GM19035 (cell line): ENCODE results near the gene MLPH.

Experiments used
- ATAC-seq: cut with Tn5 transposase; IDR thresholded peaks from one replicate; pipeline ENCODE4 v1.9.1; 2021; ENCODE audit not compliant: unreplicated experiment

Gene MLPH

DNA sequence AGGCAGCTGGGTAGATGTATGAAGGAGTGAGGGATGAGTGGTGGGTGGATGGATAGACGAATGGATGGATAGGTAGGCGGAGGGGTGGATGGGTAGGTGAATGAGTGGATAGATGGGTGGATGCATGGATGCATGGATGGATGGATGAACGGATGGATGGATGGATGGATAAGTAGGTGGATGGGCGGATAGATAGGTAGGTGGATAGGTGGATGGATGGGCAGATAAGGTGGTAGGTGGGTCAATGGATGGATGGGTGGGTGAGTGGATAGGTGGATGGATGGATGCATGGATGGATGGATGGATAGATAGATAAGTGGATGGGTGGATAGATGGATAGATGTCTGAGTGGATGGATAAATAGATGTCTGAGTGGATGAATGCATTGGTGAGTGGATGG, 30.1 kb downstream of the MLPH start:
- ATAC-seq = no peak

DNA sequence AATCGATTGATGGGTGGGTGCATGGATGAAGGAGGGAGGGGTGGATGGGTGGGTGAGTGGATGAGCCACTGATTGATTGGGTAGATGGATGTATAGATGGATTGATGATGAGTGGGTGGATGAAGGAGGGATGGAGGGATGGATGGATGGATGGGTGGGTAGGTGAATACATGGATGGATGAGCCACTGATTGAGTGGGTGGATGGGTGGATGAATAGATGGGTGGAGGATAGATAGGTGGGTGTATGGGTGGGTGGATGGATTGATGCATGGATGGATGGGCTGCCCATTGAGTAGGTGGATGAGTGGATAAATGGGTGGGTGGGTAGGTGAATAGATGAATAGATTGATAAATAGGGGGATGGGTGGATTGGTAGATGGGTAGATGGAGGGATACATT, 30.9 kb downstream of the MLPH start:
- ATAC-seq = no peak

DNA sequence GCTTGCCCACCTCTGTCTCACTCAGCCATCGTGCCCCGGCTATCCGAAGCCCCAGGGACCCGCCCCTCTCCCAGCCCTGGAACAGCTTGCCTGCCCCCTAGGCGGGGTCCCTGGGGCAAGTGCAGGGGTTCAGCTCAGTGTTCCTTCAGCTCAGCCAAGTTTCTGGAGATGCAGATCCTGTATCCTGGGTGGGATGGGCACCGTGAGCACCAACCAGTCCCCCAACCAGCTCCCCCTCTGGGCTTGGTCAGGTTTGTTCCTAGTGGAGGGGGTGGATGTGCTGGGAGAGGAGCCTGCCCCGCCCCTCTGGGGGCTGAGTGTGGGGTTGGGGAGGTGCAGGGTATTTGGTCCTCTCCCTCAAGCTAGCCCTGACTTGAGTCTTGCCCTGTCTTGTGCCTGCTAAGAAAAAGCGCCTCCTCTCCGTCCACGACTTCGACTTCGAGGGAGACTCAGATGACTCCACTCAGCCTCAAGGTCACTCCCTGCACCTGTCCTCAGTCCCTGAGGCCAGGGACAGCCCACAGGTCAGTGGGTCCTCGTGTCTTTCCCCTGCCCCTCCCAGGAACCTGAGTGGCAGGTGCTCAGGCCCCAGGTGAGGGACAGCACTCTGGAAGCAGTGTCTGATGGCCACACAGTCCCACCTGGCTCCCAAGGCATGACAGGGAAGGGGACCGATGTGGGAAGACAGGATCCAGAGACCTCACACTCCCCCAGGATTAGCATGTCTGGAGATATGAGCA, 32.6 kb downstream of the MLPH start:
- no peak for ATAC-seq

DNA sequence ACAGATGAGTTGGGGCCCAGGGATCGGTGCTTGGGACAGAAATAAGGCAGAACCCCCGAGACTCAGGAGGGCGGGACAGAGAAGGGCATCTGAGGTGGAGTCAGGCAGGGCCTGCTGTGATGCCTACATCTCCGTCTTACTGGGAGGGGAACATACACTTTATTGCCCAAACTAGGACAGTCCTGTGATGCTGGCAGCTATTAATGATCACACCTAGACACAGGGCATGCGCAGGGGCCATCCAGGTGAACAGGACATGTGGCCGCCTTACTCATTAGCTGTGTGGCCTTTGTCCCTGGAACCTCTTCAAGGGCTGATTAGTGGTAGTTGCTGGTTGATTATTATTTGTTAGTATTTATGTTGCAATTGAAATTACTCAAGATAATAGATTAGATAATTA, 33.2 kb downstream of the MLPH start:
- no peak for ATAC-seq

DNA sequence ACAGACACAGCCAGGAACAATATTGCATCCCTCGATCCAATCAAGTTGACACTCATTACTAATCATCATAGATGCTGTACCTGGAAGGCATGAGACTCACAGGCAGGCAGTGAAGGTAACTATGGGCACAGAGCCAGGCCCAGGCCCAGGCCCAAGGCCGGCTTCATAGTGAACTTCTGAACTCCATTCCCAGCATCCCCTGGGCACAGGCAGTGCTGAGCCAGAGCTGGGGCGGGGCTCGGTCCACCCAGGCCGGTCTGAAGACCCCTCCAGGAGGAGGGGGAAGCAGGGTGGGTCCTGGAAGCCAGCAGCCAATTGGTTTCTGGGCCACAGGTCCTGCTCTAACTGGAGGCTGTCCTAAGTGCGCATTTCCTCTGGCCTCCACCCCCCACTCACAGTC, 37.6 kb downstream of the MLPH start:
- ATAC-seq = no peak

GRCh38 chr2:237525559-237526157, 38.6 kb downstream of the MLPH start:
- no peak for ATAC-seq

DNA sequence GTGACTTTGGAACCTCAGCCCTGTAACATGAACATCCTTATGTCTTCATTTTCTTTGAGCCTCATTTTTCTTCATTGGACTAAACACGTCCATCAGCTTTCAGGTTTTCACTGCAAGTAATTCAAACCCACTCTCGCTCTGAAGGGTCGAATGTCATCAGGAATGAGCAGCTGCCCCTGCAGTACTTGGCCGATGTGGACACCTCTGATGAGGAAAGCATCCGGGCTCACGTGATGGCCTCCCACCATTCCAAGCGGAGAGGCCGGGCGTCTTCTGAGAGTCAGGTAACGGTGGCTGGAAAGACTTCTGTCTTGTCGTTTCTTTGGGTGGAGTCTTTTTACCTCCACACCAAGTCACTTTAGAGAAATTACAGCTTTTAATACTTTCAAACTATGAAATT, 40.2 kb downstream of the MLPH start:
- ATAC-seq = no peak

- no peak for ATAC-seq
Observed at GRCh38 chr2:237527766-237528165, 40.7 kb downstream of the MLPH start.

- peak; percentile 67 for ATAC-seq
Observed at GRCh38 chr2:237529452-237530402, 42.7 kb downstream of the MLPH start.

DNA sequence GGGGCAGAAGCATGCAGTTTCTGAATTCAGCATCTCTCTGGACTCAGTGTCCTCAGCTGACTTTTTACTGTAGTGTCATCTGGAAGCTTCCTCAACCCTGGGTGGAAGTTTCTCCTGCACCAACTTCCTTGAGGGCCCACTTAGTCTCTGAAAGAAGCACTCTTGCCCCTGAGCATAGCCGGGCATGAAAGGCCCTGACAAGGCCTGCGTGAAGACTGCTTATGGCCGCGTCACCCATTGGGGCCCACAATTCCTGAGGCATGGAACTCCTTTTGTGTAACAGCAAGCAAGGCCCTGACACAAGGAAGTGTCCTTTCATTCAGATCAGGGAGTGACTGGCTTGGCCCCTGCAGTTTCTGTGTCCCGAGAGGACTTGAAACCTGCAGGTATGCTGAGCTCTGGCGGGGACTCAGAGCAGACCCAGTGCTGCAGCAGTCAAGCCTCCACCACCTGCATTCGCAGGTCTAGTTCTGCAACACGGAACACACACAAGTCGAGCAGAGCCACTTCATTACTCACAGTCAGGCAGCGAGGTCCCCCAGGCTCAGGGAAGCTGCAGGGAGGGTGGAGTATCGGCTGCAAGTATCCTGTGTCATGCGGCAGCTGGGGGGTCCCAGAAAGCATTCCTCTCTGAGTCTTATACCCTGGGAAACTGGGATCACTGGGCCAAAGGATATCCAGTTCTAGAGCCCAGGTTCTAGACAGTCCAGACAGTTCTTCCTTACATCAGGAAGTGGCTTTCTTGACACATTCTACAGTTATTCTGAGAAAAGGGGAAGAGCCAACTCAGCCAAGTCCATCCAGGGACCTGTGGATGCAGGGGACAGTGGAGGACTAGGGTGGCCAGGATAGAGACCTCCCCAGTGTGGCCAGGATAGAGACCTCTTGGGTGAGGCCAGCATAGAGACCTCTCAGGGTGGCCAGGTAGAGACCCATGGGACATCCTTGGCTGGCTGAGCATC, 43.7 kb downstream of the MLPH start:
- ATAC-seq = peak; percentile 45

- no peak for ATAC-seq
Observed at GRCh38 chr2:237532160-237532559, 45.1 kb downstream of the MLPH start.

GRCh38 chr2:237533668-237534161, 46.7 kb downstream of the MLPH start:
- no peak for ATAC-seq

- ATAC-seq = no peak
Observed at GRCh38 chr2:237534380-237534779, 47.3 kb downstream of the MLPH start.

DNA sequence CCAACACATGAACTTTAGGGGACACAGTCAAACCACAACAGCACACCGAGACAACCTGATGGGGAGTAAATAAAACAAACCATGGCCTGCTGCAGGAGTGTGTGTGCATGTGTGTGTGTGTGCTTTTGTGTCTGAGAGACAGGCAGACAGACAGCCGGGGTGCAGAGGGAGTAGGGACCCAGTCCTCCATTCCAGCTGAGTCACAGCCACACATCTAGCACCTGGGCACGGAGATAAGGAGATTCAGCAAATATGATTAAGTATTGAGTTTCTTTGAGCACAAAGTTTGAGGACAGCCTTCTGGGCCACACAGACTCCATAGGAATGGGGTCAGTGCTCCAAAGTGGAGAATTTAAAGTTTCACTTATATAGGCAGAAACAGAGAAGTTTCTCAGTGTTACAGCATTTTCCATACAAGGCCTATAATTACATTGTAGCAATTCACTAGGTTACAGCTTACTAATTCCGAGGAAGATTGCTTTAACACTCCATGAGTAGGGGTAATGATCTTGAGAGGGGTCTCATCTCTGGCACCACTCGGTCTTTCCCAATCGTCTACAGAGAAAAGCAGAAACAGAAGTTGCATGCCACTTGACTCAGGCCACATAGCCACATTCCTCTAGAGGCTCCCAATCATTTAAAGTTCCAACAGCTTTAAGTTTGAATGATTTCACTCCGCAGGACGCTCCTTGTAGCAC, 48.5 kb downstream of the MLPH start:
- no peak for ATAC-seq

DNA sequence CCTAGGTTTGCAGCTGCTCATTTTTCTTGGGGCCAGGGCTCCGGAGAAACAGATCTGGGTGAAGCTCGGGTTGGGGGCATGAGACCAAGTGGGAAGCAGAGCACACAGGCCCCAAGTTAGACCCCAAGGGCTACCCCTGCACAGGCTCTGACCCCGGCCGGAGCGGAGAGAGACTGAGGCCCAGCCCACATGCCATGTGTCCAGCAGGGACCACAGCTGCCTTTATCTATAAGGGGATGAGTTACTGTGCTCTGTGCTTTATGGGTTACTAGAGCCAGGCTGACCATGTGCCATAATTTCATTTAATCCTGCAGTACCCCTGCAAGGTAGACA, 49.0 kb downstream of the MLPH start:
- no peak for ATAC-seq

DNA sequence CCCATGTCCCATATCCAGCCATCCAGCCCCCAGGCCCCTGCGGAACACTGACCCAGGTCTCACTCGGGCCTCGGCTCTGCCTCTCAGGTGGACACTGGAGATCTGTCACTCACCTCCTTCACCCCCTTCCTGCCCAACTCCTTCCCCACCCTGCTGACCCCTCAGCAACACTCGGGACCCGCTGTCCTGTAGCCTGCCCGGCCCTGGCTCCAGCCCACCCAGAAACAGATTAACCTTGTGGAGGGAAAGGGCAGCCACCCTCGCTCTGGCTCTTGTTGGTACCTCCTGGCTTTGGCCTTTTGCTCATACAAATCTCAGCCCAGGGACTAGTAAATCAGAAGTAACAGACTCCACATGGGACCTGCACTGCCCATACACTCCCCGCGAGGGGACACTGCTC, 49.6 kb downstream of the MLPH start:
- no peak for ATAC-seq

DNA sequence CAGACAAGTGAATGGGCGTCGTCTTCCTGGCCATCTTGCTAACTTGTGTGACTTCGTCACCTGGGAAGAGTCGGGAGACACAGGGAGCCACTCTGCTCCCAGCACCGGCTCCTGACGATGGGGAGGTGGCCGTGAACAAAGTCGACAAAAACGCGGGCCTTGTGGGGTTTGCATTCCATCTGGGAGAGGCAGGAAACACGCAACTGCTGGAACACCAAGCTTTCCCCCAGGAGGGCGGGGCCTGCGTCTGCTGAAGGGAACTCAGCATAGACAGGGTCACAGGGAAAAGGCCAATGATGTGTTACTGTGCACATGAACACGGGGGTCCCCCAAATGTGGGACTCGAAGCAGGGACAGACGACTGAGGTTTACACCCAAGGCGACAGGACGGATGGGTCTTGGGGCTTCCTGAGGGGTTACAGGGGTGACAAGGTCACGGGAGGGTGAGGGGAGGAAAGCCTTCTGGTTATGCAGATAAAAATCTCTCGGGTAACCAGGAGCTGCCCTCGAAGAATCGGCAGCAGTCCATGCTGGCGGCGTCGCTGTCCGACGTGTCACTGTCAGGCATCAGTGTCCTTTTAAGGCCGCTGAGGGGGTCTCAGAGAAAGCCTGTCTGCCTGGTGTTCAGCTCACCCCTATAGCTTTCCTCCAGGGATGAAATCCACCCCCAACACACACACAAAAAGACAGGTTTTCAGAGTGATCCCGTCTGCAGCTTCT, 51.1 kb downstream of the MLPH start:
- no peak for ATAC-seq

DNA sequence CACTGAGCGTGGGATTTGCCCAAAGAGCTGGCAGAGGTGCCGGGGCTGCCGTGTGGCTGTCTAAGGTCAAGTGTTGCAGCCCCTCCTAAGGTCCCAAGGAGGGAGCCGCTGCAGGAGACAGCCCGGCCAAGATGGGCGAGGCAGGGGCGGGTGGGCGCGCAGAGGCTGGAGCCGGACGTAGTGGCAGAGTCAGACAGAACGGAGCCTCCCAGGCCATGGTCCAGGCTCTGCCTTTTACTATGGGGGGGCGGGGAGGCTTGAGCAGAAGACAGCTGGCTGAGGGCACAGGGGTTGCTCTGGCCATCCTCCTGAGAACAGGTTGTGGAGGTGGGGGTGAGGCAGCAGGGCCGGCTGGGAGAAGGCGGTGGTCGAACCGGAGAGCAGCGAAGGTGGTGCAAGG, 51.9 kb downstream of the MLPH start:
- no peak for ATAC-seq

DNA sequence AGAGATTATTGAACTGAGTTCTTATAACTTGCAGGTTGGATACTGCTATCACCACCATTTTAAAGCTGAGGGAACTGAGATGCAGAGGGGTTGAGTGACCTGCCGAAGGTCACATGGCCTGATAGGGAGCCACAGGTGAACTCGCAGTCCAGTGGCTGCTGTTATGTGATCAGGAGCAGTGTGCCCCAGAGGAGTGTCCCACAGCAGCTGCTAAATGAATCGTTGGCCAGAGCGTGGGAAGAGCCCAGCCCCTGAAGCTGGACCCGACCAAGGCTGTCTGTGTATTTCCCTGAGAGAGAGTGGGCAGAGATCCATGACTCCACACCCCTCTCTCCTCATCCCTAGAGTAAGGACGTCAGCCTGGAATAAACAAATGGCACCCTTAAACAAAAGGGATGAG, 52.6 kb downstream of the MLPH start:
- ATAC-seq = no peak
